Transverse colon (tissue), 4 donors: ENCODE data around the gene COG5.

Source experiments
- CTCF ChIP-seq, 5 experiments: fragments of 200-600 bp in 3 of 5; fragments of 450-650 bp in 2 of 5; sonication (generic) in 3 of 5; IDR thresholded peaks; 1 replicate in 2 of 5; 2 replicates in 3 of 5; pipeline ENCODE4 v1.5.1; 2016 to 2017; ENCODE audit warnings: antibody characterized with exemption in 5 of 5, inconsistent platforms in 3 of 5, mild to moderate bottlenecking in 2 of 5, moderate library complexity in 1 of 5
- EP300 ChIP-seq: sonication (generic); formaldehyde crosslinking; IDR thresholded peaks from one replicate; pipeline ENCODE4 v1.6.1; 2017; ENCODE audit warnings: antibody characterized with exemption, low read depth
- POLR2A ChIP-seq: fragments of 450-650 bp; IDR thresholded peaks from one replicate; pipeline ENCODE4 v1.6.1; 2016; ENCODE audit warnings: antibody characterized with exemption, mild to moderate bottlenecking, moderate library complexity
- POLR2AphosphoS5 ChIP-seq, 3 donors: sonication (generic); formaldehyde crosslinking; IDR thresholded peaks; one replicate each; pipeline ENCODE4 v1.6.1; 2016; ENCODE audit warnings: antibody characterized with exemption in 3 of 3

- TF ChIP-seq CTCF (IDR thresholded peaks at IDR 0.05), result no peak
- TF ChIP-seq EP300, result no peak
- TF ChIP-seq POLR2AphosphoS5 (IDR thresholded peaks at IDR 0.05), result no peak
- no peak for TF ChIP-seq POLR2A
Observed at GRCh38 chr7:107345898-107346297, 217.8 kb downstream of the COG5 start.
